Spleen (tissue), 7 donors: ENCODE results near the gene ENGASE.

Experiments used
- CTCF ChIP-seq, 11 experiments: fragments of 200-600 bp in 7 of 11; fragments of 450-650 bp in 4 of 11; sonication (generic) in 4 of 11; IDR thresholded peaks in 8 of 11; conservative IDR thresholded peaks in 3 of 11; 1 replicate in 7 of 11; 2 replicates in 4 of 11; pipeline versions ENCODE4 v1.4.0 to v1.8.0; 2016 to 2021; ENCODE audit warnings: antibody characterized with exemption in 11 of 11, inconsistent platforms in 4 of 11, mild to moderate bottlenecking in 1 of 11
- POLR2A ChIP-seq, 3 donors: fragments of 450-650 bp; IDR thresholded peaks; one replicate each; pipeline ENCODE4 v1.5.1; 2017; ENCODE audit warnings: antibody characterized with exemption in 3 of 3, mild to moderate bottlenecking in 1 of 3
- donor health status: DM: no; HTN: no; CAD: no; lungs with moderate emphysema.
- donor health status: DM: no; HTN: no; CAD: no.
- donor health status: DM: no; HTN: no; CAD: no.

- TF ChIP-seq CTCF (IDR thresholded peaks at IDR 0.05 in 8 of 11, conservative IDR thresholded peaks at IDR 0.05 in 3 of 11) (no peak), POLR2A (IDR thresholded peaks at IDR 0.05) (no peak)
These were observed 5.0 kb downstream of the ENGASE start for GRCh38 chr17:79079421-79080200.
